ENCODE measurements around the gene PPP1R17.

DNA sequence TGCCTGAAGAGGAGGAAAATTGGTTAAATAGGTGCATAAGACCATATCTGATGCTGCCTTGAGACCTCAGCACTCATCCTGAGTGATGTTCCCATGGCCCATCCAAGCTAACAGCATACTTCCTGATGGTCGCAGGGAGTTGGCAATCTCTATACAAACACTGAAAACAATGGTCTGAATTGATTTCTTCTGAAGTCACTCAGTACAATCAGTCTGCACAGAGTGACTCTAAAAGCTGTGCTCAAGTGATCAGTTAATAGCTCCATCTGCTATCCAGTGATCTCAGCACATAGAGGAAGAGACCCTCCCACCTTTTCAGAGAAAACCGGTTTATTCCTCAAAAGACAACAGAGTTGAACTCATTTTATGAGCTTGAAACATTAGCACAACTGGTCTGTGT, 3.9 kb downstream of the PPP1R17 start:
- TF ChIP-seq IKZF3 (tag by site-specific recombination; IDR thresholded peaks at IDR 0.05) (no peak), CTCF (tag by site-specific recombination; IDR thresholded peaks at IDR 0.05) (no peak), ZNF121 (tag by site-specific recombination; IDR thresholded peaks at IDR 0.05) (no peak), ZNF449 (tag by site-specific recombination; IDR thresholded peaks at IDR 0.05) (no peak), ZNF585B (tag by site-specific recombination; IDR thresholded peaks at IDR 0.05) (no peak), ZBTB26 (tag by site-specific recombination; optimal IDR thresholded peaks at IDR 0.05) (no peak)
- TF ChIP-seq, protein P1, sequence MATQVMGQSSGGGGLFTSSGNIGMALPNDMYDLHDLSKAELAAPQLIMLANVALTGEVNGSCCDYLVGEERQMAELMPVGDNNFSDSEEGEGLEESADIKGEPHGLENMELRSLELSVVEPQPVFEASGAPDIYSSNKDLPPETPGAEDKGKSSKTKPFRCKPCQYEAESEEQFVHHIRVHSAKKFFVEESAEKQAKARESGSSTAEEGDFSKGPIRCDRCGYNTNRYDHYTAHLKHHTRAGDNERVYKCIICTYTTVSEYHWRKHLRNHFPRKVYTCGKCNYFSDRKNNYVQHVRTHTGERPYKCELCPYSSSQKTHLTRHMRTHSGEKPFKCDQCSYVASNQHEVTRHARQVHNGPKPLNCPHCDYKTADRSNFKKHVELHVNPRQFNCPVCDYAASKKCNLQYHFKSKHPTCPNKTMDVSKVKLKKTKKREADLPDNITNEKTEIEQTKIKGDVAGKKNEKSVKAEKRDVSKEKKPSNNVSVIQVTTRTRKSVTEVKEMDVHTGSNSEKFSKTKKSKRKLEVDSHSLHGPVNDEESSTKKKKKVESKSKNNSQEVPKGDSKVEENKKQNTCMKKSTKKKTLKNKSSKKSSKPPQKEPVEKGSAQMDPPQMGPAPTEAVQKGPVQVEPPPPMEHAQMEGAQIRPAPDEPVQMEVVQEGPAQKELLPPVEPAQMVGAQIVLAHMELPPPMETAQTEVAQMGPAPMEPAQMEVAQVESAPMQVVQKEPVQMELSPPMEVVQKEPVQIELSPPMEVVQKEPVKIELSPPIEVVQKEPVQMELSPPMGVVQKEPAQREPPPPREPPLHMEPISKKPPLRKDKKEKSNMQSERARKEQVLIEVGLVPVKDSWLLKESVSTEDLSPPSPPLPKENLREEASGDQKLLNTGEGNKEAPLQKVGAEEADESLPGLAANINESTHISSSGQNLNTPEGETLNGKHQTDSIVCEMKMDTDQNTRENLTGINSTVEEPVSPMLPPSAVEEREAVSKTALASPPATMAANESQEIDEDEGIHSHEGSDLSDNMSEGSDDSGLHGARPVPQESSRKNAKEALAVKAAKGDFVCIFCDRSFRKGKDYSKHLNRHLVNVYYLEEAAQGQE (tag by site-specific recombination; IDR thresholded peaks at IDR 0.05), result no peak

All from HEK293 (cell line).